Spinal cord (tissue), 10 donors: ENCODE data around the gene ZC3H7A. TPM values are rescaled to one million over a fixed set of nuclear protein-coding genes. Genes with fewer than 3 reads are reported as not detected.
"Not testable (repeated sequence)": the region's sequence is repeated elsewhere in the genome, so short reads cannot be mapped to it uniquely, and the experiment has no call there.

Experiments used
- DNase-seq, 6 donors: peaks; one replicate each; pipeline versions ENCODE4 v3.0.0 to v3.0.0-alpha.2; 2013 to 2015; ENCODE audit warnings: low spot score in 6 of 6, low read depth in 4 of 6
- H3K27ac ChIP-seq: one replicate; pipeline ENCODE4 v1.5.1; 2013; ENCODE audit warnings: low read depth, low read length, control low read depth
- H3K27me3 ChIP-seq: one replicate; pipeline ENCODE4 v1.6.1; 2013; ENCODE audit warnings: low read length; ENCODE audit not compliant: control insufficient read depth, insufficient read depth
- H3K36me3 ChIP-seq: one replicate; pipeline ENCODE4 v1.6.1; 2013; ENCODE audit warnings: low read length; ENCODE audit not compliant: control insufficient read depth, insufficient read depth
- H3K4me1 ChIP-seq: one replicate; pipeline ENCODE4 v1.6.1; 2013; ENCODE audit warnings: low read length; ENCODE audit not compliant: control insufficient read depth, insufficient read depth
- H3K4me3 ChIP-seq: one replicate; pipeline ENCODE4 v1.5.1; 2013; ENCODE audit warnings: low read depth, low read length, control low read depth
- H3K9me3 ChIP-seq: one replicate; pipeline ENCODE4 v1.6.1; 2013; ENCODE audit warnings: low read length; ENCODE audit not compliant: control insufficient read depth, insufficient read depth
- WGBS: methylation state at CpG from one replicate; pipeline ENCODE4 v1.1.5; 2013; ENCODE audit warnings: missing lambda C conversion rate; ENCODE audit not compliant: insufficient coverage; 5-methylcytosine and 5-hydroxymethylcytosine counted together
- polyA plus RNA-seq, 2 donors: library from polyadenylated mRNA; unstranded; fragments of 120-200 nt; gene quantifications; one replicate each; pipeline ENCODE4 v1.2.1, GENCODE V29; 2013; ENCODE audit not compliant: insufficient read length in 2 of 2
- total RNA-seq, 2 donors: library from RNA; depleted of rRNA in 1 of 2; stranded (reverse); fragments of 120-200 nt in 1 of 2; fragments of >200 nt in 1 of 2; gene quantifications; one replicate each; pipeline versions ENCODE4 v1.2.3 to v1.2.4, GENCODE V29; 2013 to 2014
- donor health status: healthy.

Gene ZC3H7A
- total and polyA plus RNA-seq, 4 donors, result 65.3 to 73.9 (median 66.7) TPM

- Histone ChIP-seq H3K27ac (no peak overlapping the region), H3K27me3 (no peaks in the 10 kb centered on the region), H3K36me3 (peaks cover 25% of the 10 kb centered on the region), H3K9me3 (no peaks in the 10 kb centered on the region), H3K4me3 (no peak overlapping the region), H3K4me1 (no peaks in the 10 kb centered on the region)
- no CpG with 5 or more reads among the region's 6 CpGs for WGBS
- DNase-seq, result peak in 1 of 6 donors; percentile 46
Measured at GRCh38 chr16:11833951-11834695, 37.1 kb upstream of the ZC3H7A start.

- no peaks in the 10 kb centered on the region for H3K36me3 ChIP-seq
- 96% methylated on average over 5 of the region's 5 CpGs for WGBS
- no peak overlapping the region for H3K4me3 ChIP-seq
- no peak overlapping the region for H3K27ac ChIP-seq
- DNase-seq, result no peak
- no peaks in the 10 kb centered on the region for H3K9me3 ChIP-seq
- H3K4me1 ChIP-seq, result no peaks in the 10 kb centered on the region
- H3K27me3 ChIP-seq, result no peaks in the 10 kb centered on the region
Measured at GRCh38 chr16:11828696-11829095, 31.6 kb upstream of the ZC3H7A start.

- H3K4me1 ChIP-seq, DNase-seq, H3K36me3 ChIP-seq, H3K9me3 ChIP-seq, H3K4me3 ChIP-seq, H3K27me3 ChIP-seq, H3K27ac ChIP-seq: not testable (repeated sequence)
- 100% methylated on average over 4 of the region's 13 CpGs for WGBS
Measured at GRCh38 chr16:11825520-11826165, 28.6 kb upstream of the ZC3H7A start.

- no peaks in the 10 kb centered on the region for H3K4me1 ChIP-seq
- no peak overlapping the region for H3K27ac ChIP-seq
- no peaks in the 10 kb centered on the region for H3K27me3 ChIP-seq
- WGBS, result 100% methylated on average over 1 of the region's 5 CpGs
- no peaks in the 10 kb centered on the region for H3K9me3 ChIP-seq
- no peak overlapping the region for H3K4me3 ChIP-seq
- no peak for DNase-seq
- H3K36me3 ChIP-seq, result no peaks in the 10 kb centered on the region
Measured at GRCh38 chr16:11824362-11824761, 27.3 kb upstream of the ZC3H7A start.

- H3K9me3 ChIP-seq, H3K27me3 ChIP-seq, DNase-seq, H3K4me1 ChIP-seq, H3K27ac ChIP-seq, H3K36me3 ChIP-seq, H3K4me3 ChIP-seq: not testable (repeated sequence)
- 100% methylated on average over 5 of the region's 5 CpGs for WGBS
Measured at GRCh38 chr16:11823645-11824044, 26.6 kb upstream of the ZC3H7A start.

- Histone ChIP-seq H3K9me3 (no peaks in the 10 kb centered on the region), H3K27ac (no peak overlapping the region), H3K36me3 (no peaks in the 10 kb centered on the region), H3K4me1 (no peaks in the 10 kb centered on the region), H3K27me3 (no peaks in the 10 kb centered on the region), H3K4me3 (no peak overlapping the region)
- no peak for DNase-seq
- WGBS, result 92% methylated on average over 9 of the region's 10 CpGs
Measured at GRCh38 chr16:11819798-11820197, 22.7 kb upstream of the ZC3H7A start.

GRCh38 chr16:11818970-11819369, 21.9 kb upstream of the ZC3H7A start:
- not testable (repeated sequence) for H3K27ac ChIP-seq, H3K9me3 ChIP-seq, H3K4me3 ChIP-seq, H3K36me3 ChIP-seq, H3K4me1 ChIP-seq, H3K27me3 ChIP-seq, DNase-seq
- 97% methylated on average over 6 of the region's 13 CpGs for WGBS

- 71% methylated on average over 4 of the region's 5 CpGs for WGBS
- no peaks in the 10 kb centered on the region for H3K4me1 ChIP-seq
- no peaks in the 10 kb centered on the region for H3K27me3 ChIP-seq
- no peak overlapping the region for H3K27ac ChIP-seq
- no peak overlapping the region for H3K4me3 ChIP-seq
- no peak for DNase-seq
- H3K9me3 ChIP-seq, result no peaks in the 10 kb centered on the region
- no peaks in the 10 kb centered on the region for H3K36me3 ChIP-seq
Measured at GRCh38 chr16:11816123-11816522, 19.1 kb upstream of the ZC3H7A start.

GRCh38 chr16:11814800-11815199, 17.7 kb upstream of the ZC3H7A start:
- H3K27me3 ChIP-seq, H3K4me1 ChIP-seq, H3K9me3 ChIP-seq, H3K27ac ChIP-seq, DNase-seq, H3K36me3 ChIP-seq, H3K4me3 ChIP-seq: not testable (repeated sequence)
- 84% methylated on average over 2 of the region's 4 CpGs for WGBS

- no peaks in the 10 kb centered on the region for H3K4me1 ChIP-seq
- no peak overlapping the region for H3K27ac ChIP-seq
- no peak for DNase-seq
- H3K36me3 ChIP-seq, result no peaks in the 10 kb centered on the region
- H3K9me3 ChIP-seq, result no peaks in the 10 kb centered on the region
- 70% methylated on average over 2 of the region's 8 CpGs for whole genome bisulfite sequencing
- no peaks in the 10 kb centered on the region for H3K27me3 ChIP-seq
- H3K4me3 ChIP-seq, result no peak overlapping the region
Measured at GRCh38 chr16:11806721-11807120, 9.7 kb upstream of the ZC3H7A start.
